WTC11 (cell line): ENCODE measurements around the gene TSPAN9.

Experiments
- TF ChIP-seq, protein P1 (sequence below): fragments of 200-600 bp; IDR thresholded peaks from 2 replicates; pipeline ENCODE4 v1.8.0; 2022; ENCODE audit warnings: antibody characterized with exemption
- TF ChIP-seq, protein P2 (sequence below): sonication (generic); formaldehyde crosslinking; conservative IDR thresholded peaks from 2 replicates; pipeline ENCODE4 v1.8.1; 2022; ENCODE audit warnings: mild to moderate bottlenecking, missing genetic modification reagents
- TF ChIP-seq, protein P3 (sequence below): sonication (generic); formaldehyde crosslinking; IDR thresholded peaks from 2 replicates; pipeline ENCODE4 v1.8.1; 2022; ENCODE audit warnings: low read depth, missing genetic modification reagents, borderline replicate concordance

DNA sequence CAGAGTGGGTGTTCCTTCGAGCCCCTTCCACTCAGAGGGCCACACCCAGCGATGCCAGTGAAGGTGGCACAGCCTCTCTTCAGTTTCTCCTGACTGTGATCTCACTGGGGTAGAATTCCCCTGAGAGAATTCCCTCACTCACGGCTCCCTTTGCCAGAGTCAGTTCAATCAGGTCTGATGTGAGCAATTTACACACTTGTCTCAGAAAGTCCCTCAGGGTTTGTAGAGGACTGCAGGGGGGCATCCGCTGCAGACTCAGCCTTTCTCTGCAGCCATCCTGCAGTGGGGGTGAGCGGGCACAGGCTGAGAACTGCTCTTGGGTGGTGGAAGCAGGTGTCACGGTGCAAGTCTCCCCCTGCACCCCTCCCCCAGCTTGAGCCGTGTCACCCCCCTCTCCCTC, 208.4 kb downstream of the TSPAN9 start:
- TF ChIP-seq, protein P1, sequence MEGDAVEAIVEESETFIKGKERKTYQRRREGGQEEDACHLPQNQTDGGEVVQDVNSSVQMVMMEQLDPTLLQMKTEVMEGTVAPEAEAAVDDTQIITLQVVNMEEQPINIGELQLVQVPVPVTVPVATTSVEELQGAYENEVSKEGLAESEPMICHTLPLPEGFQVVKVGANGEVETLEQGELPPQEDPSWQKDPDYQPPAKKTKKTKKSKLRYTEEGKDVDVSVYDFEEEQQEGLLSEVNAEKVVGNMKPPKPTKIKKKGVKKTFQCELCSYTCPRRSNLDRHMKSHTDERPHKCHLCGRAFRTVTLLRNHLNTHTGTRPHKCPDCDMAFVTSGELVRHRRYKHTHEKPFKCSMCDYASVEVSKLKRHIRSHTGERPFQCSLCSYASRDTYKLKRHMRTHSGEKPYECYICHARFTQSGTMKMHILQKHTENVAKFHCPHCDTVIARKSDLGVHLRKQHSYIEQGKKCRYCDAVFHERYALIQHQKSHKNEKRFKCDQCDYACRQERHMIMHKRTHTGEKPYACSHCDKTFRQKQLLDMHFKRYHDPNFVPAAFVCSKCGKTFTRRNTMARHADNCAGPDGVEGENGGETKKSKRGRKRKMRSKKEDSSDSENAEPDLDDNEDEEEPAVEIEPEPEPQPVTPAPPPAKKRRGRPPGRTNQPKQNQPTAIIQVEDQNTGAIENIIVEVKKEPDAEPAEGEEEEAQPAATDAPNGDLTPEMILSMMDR: no peak
- TF ChIP-seq, protein P2, sequence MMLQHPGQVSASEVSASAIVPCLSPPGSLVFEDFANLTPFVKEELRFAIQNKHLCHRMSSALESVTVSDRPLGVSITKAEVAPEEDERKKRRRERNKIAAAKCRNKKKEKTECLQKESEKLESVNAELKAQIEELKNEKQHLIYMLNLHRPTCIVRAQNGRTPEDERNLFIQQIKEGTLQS (CRISPR knock-in tag): no peak
- TF ChIP-seq, protein P3, sequence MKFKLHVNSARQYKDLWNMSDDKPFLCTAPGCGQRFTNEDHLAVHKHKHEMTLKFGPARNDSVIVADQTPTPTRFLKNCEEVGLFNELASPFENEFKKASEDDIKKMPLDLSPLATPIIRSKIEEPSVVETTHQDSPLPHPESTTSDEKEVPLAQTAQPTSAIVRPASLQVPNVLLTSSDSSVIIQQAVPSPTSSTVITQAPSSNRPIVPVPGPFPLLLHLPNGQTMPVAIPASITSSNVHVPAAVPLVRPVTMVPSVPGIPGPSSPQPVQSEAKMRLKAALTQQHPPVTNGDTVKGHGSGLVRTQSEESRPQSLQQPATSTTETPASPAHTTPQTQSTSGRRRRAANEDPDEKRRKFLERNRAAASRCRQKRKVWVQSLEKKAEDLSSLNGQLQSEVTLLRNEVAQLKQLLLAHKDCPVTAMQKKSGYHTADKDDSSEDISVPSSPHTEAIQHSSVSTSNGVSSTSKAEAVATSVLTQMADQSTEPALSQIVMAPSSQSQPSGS (CRISPR knock-in tag): no peak
